ENCODE results near the gene CDK11A.

CDK11A gene

DNA sequence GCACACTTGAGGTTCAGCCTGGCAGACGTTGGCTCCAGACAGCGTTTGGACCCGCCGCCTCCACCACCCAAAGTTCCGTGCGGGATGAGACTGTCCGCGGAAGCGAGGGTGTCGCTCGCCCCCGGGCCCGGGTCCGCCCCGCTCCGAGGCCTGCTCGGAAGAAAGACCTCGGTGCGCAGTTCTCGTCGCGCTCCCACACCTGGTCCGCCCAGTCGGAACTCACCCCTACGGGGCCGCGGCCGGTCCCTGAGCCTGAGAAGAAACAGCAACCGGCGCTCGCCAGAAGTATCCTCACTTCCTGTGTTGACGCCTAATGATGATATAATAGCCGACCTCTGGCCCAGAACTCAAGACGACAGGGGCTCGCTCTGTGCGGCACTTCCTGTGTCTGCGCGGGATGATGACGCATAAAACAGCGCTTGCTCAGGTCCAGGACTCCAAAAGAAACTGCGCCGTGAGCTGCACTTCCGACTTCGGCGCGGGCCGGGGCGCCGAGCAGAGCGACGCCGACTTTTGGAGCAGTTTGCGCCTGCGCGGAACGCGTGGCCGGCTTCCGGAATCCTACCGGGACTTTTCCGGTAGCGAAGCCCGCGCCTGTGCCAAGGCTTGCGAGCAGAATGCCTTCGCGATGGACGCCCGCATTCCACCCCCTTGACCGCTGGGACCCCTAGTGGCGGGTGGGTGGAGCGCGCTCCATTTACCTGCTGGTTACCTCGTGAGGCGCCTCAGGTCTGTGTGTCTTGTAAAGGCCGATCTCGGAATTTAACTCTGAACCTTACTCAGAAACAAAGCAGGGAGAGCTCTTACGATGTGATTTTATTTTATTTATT, at the start of gene CDK11A:
CDK11A (minus strand) TSS at position 323 of the 830 bp plus-strand sequence. CDS start 1,539 bp downstream, outside the sequence.
- peak; percentile 99 for DNase-seq (ENCODE audit: low read depth, low spot score)

DNA sequence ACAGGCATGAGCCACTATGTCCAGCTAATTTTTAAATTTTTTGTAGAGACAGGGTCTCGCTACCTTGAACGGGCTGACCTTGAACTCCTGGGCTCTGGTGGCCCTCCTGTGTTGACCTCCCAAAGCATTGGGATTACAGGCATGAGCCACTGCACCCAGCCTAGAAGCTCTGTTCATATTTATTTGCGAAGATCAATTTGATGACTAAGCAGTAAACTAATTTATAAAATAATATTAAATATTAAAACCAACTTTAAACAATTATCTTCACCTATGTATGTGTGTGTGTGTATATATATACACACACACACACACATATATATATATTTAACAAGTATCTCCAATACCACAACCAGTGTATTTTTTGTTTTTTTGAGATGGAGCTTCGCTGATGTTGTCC, 49.7 kb upstream of the CDK11A start:
- no peak for DNase-seq (ENCODE audit: low read depth, low spot score)

DNA sequence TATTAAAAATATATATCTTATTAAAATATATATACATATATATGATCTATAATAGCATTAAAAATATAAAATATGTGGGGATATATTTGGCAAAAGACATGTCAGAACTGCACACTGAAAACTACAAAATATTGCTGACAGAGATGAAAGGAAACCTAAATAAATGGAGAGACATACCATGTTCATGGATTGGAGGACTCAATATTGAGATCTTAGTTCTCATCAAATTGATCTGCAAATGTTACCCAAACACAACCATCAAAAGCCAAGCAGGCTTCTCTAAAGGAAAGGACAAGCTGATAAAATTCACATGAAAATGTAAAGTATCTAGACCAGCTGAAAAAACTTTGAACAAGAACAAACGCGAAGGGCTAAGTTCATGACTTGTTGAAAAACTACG, 46.9 kb upstream of the CDK11A start:
- no peak for DNase-seq (ENCODE audit: low read depth, low spot score)

DNA sequence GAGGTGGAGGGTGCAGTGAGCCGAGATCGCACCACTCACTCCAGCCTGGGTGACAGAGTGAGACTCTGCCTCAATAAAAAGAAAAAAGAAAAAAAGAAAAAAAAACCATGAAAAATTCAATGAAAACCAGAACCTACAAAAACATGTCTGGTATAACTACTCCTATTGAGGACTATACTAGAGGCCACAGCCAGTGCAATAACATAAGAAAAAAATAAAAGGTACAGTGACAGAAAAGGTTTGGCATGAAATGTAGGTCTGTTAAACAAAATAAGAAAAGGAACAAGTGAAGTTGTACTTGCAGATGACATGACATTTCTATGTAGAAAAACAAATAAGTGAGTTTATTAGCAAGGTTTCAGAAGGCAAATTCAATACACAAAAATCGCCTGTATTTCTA, 45.9 kb upstream of the CDK11A start:
- no peak for DNase-seq (ENCODE audit: low read depth, low spot score)

DNA sequence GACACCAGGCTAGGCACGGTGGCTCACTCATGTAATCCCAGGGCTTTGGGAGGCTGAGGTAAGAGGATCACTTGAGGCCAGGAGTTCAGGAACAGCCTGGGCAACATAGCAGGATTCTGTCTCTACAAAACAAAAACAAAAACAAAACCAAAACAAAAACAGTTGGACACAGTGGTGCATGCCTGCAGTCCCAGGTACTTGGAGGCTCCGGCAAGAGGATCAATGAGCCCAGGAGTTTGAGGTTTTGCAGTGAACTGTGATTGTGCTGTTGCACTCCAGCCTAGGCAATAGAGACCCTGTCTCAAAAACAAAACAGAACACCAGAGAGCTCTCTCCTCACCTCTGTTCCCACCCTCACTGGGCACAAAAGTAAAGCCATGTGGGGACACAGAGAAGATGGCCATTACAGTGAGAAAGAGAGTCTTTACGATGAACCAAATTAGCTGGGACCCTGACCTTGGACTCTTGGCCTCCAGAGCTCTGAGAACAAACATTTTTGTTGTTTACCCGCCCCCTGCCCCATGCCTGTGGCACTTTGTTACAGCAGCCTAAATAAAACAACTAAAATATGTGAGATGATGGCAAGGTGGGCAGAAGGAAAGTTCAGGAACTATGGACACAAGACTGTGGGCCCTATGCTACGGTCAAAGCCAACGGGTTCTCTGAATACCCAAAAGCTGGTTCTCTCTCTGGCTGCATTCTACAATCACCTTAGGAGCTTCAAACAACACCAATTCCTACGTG, 44.3 kb upstream of the CDK11A start:
- no peak for DNase-seq (ENCODE audit: low read depth, low spot score)

DNA sequence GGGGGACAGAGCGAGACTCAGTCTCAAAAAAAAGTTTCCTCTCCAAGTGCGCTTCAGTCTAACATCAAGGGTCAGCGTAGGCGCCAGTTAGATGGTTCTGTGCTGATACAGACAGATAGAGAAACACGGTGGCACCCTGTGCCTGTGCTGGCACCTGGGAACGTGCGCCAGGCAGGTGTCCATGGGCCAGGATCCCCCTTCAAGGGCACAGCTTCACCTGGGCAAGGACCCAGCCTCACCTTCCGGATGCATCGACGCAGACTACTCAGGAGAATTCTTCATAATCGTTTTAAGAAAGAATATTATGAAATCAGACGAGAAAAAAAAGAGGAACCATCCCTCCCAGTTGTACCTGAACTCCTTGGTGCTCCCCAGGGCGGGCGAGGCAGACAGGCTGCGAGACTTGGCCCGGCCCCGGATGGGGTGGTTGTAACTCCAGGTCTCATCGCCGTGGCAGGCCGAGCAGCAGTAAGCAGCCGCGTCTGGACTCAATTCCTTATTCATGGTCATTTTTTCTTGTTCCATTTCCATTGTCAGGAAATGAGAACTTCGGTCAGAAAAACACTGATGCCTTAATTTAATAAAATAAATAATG, 40.8 kb upstream of the CDK11A start:
- no peak for DNase-seq (ENCODE audit: low read depth, low spot score)

DNA sequence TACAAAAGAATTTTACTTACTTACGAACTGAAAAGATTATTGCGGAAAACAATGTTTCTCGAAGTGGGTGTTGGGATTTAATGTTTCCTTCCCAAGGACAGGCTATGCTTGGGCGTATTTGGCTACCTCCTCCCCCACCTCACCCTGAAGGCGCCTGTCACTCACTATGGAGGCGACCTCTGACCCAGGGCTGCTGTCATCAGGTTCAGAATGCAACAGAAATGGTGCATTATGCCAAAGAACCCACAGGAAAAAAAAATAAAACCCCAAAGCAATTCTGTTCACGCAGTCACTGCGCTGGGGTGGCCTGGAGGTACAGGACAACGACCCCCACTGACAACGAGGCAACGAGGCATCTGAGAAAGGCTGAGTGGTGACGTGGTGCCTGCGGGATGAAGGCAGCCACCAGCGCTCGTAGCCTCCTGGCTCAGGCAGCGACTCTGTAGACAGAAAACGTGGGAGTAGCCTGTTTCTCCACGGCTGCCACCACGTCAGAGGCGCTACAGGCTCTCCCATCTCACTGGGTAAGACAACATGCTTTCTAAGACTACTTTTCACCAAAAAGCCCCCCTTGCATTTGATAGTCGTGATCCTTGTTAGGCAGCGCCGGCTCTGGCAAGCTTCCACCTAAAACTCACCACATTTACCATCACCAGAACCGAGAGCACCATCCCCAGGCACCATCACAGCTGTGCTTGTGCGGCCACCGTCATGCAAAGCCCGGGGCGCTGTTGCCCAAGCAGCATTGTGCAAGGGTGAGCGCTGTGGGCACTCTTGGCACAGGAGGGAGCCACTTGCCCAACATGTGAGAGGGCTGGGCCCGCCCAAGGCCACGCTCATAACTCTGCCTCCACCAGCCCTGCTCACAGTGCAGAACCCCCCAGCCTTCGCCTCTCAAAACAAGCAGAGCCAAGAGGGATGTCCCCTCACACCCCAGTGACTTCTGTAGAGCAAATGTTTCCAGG, 39.8 kb upstream of the CDK11A start:
- no peak for DNase-seq (ENCODE audit: low read depth, low spot score)

DNA sequence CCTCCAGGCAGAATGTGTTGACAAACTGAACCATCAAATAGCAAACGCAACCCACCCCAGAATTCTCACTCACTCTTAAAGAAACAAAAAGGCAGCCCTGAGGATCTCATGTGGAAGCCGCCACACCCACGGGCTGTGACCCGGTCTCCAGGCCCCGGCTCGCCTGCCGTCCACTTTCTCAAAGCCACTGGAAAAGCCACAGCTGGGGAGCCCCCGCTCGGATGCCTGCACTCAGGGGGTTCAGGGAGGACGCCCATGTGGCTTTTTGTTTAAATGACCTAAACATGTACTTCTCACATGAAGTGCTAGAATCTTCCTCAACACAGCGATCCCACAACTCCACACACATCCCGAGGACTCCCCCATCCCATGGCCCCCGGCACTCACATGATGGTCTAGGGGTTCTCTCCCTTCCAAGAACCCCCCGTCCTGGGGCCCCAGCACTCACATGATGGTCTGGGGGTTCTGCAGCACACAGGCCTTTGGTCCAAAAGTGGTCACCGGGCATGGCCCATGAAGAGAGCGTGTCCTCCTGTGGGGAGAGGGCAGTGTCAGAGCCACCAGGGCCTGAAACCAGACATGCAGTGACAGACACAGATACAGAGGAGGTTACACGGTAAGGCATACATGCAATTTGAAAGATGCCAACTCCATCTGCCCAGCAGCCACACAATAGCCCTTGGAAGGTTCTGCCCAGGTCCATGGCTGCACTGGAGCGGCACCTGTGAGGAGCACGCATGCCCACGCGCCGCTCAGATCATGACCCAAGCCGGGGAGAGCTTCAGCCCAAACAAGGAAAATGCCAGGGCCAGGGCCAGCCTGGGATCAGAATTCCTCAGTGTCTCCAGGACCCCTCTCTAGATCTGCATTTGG, 37.6 kb upstream of the CDK11A start:
- DNase-seq (ENCODE audit: low read depth, low spot score): no peak

DNA sequence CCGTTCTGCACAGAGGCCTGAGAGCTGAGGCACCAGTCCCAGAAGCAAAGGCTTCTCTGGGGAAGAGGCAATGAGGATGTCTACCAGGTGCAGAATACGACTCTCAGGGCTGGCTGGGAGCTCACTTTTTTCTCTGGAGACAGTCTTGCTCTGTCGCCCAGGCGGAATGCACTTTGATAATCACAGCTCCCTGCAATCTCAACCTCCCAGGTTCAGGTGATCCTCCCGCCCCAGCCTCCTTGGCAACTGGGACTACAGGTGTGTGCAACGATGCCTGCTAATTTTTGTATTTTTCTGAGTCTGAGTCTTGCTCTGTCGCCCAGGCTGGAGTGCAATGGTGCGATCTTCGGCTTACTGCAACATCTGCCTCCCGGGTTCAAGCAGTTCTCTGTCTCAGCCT, 36.6 kb upstream of the CDK11A start:
- no peak for DNase-seq (ENCODE audit: low read depth, low spot score)

DNA sequence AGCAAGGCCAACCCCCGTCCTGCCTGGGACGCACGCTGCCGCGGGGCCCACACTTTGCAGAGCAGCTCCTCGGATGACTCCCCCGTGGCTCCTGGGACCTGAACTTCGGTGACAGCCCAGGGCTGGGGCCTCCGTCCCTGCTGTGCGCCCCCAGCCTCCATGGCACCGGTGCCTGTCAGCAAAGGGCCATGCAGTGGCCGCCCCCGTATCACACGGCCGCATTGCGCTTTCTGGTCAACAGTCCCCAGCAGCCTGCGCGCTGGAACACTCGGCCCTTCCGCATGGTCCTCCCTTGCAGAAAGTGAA, 36.1 kb upstream of the CDK11A start:
- no peak for DNase-seq (ENCODE audit: low read depth, low spot score)

DNA sequence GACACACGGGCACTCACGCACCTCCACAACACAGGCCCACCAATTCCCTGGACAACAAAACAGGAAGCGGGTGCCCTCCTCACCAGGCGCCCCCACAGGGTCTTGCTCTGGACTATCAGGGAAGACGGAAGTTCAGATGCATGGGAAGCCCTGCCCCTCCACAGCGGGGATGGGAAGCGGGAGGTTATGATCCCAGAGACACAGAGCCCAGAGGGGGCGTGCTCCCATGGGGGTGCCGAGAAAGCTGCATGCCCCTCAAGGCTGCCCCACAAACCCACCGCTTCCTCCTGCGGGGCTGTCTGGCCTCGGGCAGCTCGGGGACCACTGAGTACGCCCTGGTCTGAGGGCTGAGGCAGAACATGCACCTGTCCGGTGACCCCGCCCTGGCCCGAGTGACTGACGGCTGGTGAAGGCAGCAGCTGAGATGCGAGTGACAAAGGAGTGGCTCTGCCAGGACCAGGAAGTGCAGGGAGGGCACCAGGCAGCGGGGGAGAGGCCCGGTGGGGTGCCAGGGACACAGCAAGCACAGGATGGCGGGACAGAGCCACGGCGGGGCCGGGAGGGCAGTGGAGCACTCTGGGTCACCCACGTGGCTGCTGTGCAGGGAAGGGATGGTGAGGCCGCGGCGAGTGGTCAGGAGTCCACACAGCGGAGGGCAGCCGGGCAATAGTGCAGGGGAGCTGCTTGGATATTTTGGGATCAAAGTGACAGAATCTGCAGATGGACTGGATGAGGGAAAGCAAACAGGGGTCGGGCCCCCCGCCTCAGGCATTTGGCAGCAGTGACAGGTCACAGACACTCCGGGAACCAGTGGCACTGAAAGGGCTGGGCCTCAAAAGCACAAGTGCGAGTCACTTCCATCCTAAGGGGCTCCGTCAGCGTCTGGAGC, 35.5 kb upstream of the CDK11A start:
- no peak for DNase-seq (ENCODE audit: low read depth, low spot score)

DNA sequence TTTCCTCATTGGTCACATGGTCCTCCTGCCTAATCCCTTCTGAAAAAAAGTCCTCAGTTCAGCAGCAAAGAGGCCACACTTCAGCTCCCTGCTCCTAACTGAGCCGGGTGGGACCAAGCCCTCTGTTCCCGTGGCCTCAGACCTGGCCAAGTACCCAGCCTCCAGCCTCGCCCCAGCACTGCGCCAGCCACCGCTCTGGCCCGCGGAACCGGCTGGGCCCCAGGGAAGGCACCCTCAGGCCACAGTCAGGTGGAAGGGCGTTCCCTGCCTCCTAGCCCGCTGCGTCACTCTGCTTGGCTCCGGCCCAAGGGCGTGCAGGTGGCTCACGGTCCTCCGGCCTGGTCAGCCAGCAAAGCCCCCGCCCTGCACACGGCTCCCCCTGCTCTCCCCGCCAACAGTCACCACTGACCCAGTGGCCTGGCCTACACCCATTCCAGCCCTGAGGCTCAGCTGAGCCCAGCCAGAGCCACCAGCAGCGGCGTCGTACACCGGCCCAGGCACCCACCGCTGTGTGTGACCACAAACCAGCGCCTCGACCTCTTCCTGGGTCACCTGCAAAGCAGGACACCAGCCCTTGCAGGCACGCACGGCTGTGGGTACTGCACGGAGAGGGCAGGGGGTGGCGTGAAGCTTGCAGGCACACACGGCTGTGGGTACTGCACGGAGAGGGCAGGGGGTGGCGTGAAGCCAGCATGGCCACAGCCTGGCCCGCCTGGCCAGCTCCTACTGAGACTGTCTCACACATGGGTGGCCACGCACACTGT, 34.7 kb upstream of the CDK11A start:
- DNase-seq (ENCODE audit: low read depth, low spot score): no peak

DNA sequence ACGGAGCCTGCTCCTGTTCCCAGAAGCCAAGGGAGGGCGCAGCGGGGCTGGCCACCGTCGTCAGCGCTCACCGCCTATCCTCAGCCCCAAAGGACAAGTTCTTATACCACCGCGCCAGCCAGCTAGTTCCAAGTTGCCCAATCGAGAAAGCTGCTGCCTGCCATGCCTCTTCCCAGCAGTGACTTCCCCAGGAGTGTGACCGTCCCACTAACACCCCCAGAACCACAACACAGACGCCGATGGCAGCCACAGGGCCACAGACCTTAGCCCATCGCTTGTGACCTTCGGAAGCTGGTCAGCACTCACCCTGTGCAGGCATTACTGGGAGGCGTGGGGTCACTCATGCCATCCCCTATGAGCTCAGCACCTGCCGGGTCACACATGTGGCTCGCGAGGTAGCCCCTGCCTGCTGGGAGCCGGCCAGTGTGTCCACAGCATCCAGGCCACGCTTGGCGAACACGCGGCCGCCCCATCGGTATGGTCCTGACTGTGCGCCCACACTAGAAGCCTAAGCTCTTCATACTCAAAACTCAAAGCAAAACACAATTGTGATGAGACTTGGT, 34.0 kb upstream of the CDK11A start:
- DNase-seq (ENCODE audit: low read depth, low spot score): no peak

DNA sequence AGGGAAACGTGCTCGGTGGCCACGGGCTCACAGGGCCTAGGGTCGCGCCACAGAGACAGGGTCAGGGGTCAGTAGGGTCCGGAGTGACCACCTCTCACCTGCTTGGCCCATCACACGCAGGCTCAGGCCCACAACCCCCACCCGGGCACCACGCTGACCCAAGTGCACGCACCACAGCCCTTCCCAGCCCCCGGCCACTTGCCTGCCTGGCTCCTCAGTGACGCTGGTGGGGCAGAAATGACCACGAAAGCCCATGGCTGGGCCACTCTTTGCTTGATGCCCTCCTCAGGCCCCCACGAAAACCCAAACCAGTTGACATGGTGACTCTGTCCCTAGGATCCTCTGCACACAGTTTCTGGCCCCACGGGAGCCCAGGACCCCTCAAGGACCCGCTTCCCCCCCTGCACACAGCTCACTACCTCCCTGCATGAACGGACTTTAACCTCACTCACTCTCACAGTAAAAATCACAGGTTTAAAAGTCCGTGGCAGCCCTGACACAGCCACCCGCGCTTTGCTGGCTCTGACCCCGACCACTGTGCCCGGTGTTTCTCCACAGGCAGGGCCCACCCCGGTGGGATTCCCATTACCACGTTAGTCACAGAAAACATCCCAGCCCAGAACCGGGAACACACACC, 33.4 kb upstream of the CDK11A start:
- DNase-seq (ENCODE audit: low read depth, low spot score): no peak

DNA sequence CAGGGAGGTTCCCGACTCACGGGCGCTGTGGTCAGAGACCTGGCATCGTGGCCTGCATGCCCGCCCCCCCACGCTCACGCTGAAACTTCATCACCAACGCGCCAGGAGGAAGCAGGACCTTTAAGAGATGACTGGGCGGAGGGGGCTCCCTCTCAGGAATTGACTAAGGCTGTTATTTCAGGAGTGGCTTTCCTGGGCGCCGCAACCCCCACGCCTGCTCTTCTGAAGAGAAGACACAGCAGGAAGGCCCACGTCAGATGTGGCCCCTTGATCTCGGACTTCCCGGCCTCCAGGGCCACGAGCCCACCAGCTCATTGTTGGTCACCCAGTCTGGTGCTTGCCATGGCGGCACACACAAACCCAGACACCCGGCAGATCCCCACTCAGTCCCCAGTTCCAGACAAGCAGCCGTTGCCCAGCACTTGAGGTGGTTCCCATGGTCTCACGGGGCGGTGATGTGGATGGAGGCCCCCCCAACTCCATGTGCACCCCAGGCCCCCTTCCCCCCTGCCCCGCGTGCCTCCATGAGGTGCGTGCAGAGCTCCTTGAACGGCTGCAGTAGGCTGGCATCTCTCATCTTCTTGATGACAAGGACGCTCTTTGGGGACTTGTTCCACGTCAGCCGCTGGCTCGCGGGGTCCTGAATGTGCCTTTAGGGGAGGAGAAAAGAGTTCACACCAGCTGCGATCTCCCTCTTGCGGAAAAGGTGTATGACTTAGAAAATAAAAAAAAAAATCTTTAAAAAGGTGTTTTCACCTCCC, 32.7 kb upstream of the CDK11A start:
- DNase-seq (ENCODE audit: low read depth, low spot score): no peak

DNA sequence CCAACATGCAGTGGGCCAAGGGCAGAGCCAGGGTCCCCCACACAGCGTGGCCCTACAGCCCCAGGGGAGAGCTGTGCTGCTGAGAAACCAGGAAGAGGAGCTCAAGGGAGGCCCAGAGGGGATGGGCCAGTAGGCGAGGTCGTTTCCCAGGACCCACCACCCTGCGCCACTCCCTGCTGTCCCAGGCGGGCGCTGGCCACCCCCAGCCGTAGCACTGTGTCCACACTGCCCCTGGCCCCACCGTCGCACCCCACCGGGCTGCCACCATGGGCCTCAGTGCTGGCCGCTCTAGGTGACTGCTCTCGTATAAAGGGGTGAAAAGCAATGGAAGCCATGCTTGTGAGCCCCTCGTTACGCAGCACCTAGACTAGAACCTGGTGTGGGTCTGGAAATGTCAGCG, 31.7 kb upstream of the CDK11A start:
- DNase-seq (ENCODE audit: low read depth, low spot score): no peak

DNA sequence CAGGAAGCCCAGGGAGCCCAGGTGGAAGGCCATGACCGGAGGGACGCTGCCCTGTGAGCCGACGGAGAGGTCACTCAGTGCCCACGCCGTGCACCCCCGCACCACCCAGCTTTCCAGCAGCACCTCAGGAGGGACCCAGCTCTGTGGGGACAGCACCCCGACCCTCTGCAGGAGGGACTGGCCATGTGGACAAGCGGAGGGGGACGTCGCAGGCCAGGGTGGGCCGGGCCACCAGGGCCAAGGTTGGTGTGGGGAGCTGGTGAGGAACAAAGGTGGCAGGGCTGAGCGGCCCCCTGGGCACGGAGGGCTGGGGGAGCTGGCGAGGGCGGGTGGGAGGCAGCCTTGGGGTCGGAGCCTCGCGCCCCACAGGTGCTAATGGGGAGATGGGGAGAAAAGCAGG, 31.3 kb upstream of the CDK11A start:
- DNase-seq (ENCODE audit: low read depth, low spot score): no peak
